Stomach (tissue), 9 donors: ENCODE data around the gene ZNF169. TPM values are rescaled to one million over a fixed set of nuclear protein-coding genes. Genes with fewer than 3 reads are reported as not detected.

Source experiments
- DNase-seq, 2 donors: peaks; one replicate each; pipeline versions ENCODE4 v3.0.0 to v3.0.0-alpha.2; 2013 to 2019
- H3K27ac ChIP-seq, 5 donors: fragments of 200-600 bp in 4 of 5; sonication (generic) in 4 of 5; one replicate each; pipeline ENCODE4 v1.5.1; 2013 to 2019; ENCODE audit warnings: mild to moderate bottlenecking in 1 of 5, moderate library complexity in 1 of 5
- H3K27me3 ChIP-seq, 3 donors: fragments of 200-600 bp; sonication (generic); one replicate each; pipeline ENCODE4 v1.5.1; 2017 to 2019; ENCODE audit warnings: mixed run types in 1 of 3
- H3K36me3 ChIP-seq, 4 donors: fragments of 200-600 bp; sonication (generic); 1 replicate in 3 of 4; 2 replicates in 1 of 4; pipeline ENCODE4 v1.5.1; 2016 to 2019
- H3K4me1 ChIP-seq, 4 donors: fragments of 200-600 bp; sonication (generic); one replicate each; pipeline ENCODE4 v1.5.1; 2016 to 2019
- H3K4me3 ChIP-seq, 4 donors: fragments of 200-600 bp; sonication (generic) in 3 of 4; one replicate each; pipeline ENCODE4 v1.5.1; 2016 to 2019; ENCODE audit warnings: mild to moderate bottlenecking in 1 of 4
- H3K9me3 ChIP-seq, 4 donors: fragments of 200-600 bp; sonication (generic); one replicate each; pipeline ENCODE4 v1.5.1; 2016 to 2019
- EP300 ChIP-seq: sonication (generic); formaldehyde crosslinking; IDR thresholded peaks from one replicate; pipeline ENCODE4 v1.6.1; 2017; ENCODE audit warnings: antibody characterized with exemption
- POLR2A ChIP-seq, 4 donors: fragments of 450-650 bp; IDR thresholded peaks; one replicate each; pipeline ENCODE4 v1.6.1; 2016; ENCODE audit warnings: antibody characterized with exemption in 4 of 4, control low read depth in 2 of 4, mild to moderate bottlenecking in 1 of 4, moderate library complexity in 1 of 4
- POLR2AphosphoS5 ChIP-seq, 3 donors: sonication (generic); formaldehyde crosslinking; IDR thresholded peaks; one replicate each; pipeline ENCODE4 v1.6.1; 2016; ENCODE audit warnings: antibody characterized with exemption in 3 of 3
- WGBS, 5 donors: extraction: QIAGEN DNeasy Blood & Tissue Kit in 3 of 5; methylation state at CpG; one replicate each; pipeline versions ENCODE4 v1.1.5 to v1.1.7; 2013 to 2018; 5-methylcytosine and 5-hydroxymethylcytosine counted together
- intact Hi-C: fragments of 100-400 bp; cut with DNase I; formaldehyde crosslinking; loops from one replicate; pipeline ENCODE4 v1.15.1; 2023; ENCODE audit warnings: low total_unique reads
- polyA plus RNA-seq, 3 donors: library from polyadenylated mRNA; stranded (reverse); fragments of 200-250 nt; gene quantifications; one replicate each; pipeline ENCODE4 v1.2.3, GENCODE V29; 2013
- total RNA-seq, 5 donors: library from RNA; depleted of rRNA; stranded (reverse); fragments of >200 nt; gene quantifications; one replicate each; pipeline versions ENCODE4 v1.1.0 to v1.2.3, GENCODE V29; 2014 to 2016
- TF ChIP-seq, protein P1 (sequence below), 7 experiments: fragments of 450-650 bp in 4 of 7; fragments of 200-600 bp in 3 of 7; sonication (generic) in 3 of 7; IDR thresholded peaks; one replicate each; pipeline ENCODE4 v1.5.1; 2016 to 2019; ENCODE audit warnings: antibody characterized with exemption in 7 of 7, control low read depth in 2 of 7, mild to moderate bottlenecking in 1 of 7
- donor health status: healthy with polysubstance abuse.
- donor health status: Bipolar disorder and iron deficiency.
- donor health status: healthy.

ZNF169 gene
- total and polyA plus RNA-seq, 8 donors = 0.93 to 13.2 (median 3.1) TPM

DNA sequence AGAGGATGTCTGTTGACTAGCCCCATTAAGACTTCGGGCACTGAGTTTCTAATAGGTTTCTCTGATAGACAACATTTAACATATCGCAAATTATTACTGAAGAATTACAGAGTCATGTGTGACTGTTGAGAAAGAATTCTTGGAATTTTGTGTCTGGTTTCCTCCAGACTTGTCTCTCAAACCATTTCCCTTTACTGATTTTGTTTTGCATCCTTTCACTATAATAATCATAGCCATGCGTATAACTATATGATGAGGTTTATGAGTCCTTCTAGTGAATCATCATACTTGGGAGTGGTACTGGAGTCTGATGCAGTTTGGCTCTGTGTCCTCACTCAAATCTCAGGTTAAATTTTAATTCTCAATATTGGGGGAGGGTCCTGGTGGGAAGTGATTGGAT, 27.0 kb downstream of the ZNF169 start:
- H3K36me3 ChIP-seq = peaks cover 0 to 54% (median 41%) of the 10 kb centered on the region in 4 donors
- no peaks in the 10 kb centered on the region for H3K9me3 ChIP-seq
- no peaks in the 10 kb centered on the region for H3K4me1 ChIP-seq
- intact Hi-C loops = no loop called here
- 97 to 99% (median 99%) methylated on average over 3 of the region's 3 CpGs for WGBS, 5 donors
- H3K27ac ChIP-seq = no peak overlapping the region
- TF ChIP-seq POLR2A (IDR thresholded peaks at IDR 0.05) (no peak), EP300 (no peak), POLR2AphosphoS5 (IDR thresholded peaks at IDR 0.05) (no peak)
- TF ChIP-seq, protein P1, sequence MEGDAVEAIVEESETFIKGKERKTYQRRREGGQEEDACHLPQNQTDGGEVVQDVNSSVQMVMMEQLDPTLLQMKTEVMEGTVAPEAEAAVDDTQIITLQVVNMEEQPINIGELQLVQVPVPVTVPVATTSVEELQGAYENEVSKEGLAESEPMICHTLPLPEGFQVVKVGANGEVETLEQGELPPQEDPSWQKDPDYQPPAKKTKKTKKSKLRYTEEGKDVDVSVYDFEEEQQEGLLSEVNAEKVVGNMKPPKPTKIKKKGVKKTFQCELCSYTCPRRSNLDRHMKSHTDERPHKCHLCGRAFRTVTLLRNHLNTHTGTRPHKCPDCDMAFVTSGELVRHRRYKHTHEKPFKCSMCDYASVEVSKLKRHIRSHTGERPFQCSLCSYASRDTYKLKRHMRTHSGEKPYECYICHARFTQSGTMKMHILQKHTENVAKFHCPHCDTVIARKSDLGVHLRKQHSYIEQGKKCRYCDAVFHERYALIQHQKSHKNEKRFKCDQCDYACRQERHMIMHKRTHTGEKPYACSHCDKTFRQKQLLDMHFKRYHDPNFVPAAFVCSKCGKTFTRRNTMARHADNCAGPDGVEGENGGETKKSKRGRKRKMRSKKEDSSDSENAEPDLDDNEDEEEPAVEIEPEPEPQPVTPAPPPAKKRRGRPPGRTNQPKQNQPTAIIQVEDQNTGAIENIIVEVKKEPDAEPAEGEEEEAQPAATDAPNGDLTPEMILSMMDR (IDR thresholded peaks at IDR 0.05) = no peak
- DNase-seq = no peak
- no peak overlapping the region for H3K4me3 ChIP-seq
- H3K27me3 ChIP-seq = no peaks in the 10 kb centered on the region

DNA sequence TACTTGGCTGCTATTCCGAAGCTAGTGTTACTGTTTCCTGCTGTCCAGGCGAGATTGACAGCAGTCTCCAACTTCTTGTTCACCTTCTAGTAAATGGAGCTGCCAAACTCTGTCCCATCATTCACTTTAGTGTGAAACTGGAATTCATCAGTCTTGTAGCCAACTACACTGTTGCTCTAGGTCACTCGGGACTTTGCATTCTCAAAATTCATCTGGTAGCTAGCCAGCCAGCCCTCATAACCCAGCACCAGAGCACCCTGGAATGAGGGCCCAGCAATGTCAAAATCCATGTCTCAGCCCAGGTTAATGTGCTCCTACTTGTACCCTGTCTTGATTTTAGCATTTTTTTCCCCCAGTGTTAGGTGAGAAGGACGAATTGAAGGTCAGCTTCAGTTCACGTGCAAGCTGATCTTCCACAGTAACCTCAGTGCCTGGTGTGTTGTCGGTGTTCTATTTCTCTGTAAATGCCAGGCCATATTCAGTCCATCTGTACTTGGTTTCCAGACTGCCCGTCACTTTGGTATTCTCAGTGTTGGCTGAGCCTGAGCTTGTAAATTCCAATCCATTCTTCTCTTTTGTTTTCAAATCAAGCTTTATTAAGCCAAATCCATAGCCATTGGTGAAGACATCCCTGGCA, 28.9 kb downstream of the ZNF169 start:
- intact Hi-C loops = no loop called here
- 84 to 95% (median 92%) methylated on average over 7 of the region's 7 CpGs for WGBS, 5 donors
- Histone ChIP-seq H3K9me3 (no peaks in the 10 kb centered on the region), H3K36me3 (peaks cover 0 to 55% (median 35%) of the 10 kb centered on the region in 4 donors), H3K4me1 (peaks cover 0 to 6% (median 0%) of the 10 kb centered on the region in 4 donors), H3K27ac (no peak overlapping the region), H3K27me3 (no peaks in the 10 kb centered on the region), H3K4me3 (no peak overlapping the region)
- TF ChIP-seq, protein P1 (IDR thresholded peaks at IDR 0.05) = no peak
- TF ChIP-seq POLR2AphosphoS5 (IDR thresholded peaks at IDR 0.05) = no peak
- TF ChIP-seq POLR2A (IDR thresholded peaks at IDR 0.05) = no peak
- TF ChIP-seq EP300 = no peak
- no peak for DNase-seq

DNA sequence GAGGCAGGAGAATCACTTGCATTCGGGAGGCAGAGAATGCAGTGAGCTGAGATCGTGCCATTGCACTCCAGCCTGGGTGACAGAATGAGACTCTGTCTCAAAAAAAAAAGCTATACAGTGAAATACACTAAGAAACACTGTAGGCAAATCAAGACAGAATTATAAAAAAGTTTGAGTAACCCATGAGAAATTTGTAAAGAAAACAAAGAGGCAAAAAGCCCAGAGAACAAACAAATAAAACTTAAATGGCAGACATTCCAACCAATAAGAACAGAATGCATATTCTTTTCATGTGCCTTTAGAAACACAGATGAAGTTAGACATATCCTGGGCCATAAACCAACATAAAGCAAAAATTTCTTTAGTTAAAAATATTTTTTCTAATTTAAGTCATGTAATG, 30.6 kb downstream of the ZNF169 start:
- Histone ChIP-seq H3K27me3 (no peaks in the 10 kb centered on the region), H3K27ac (no peak overlapping the region), H3K36me3 (peaks cover 0 to 63% (median 49%) of the 10 kb centered on the region in 4 donors), H3K4me1 (peaks cover 0 to 6% (median 0%) of the 10 kb centered on the region in 4 donors), H3K4me3 (no peak overlapping the region), H3K9me3 (no peaks in the 10 kb centered on the region)
- no peak for DNase-seq
- 85 to 96% (median 91%) methylated on average over 2 of the region's 2 CpGs for WGBS, 5 donors
- TF ChIP-seq POLR2A (IDR thresholded peaks at IDR 0.05) = no peak
- intact Hi-C loops = no loop called here

- Histone ChIP-seq H3K27me3 (no peaks in the 10 kb centered on the region), H3K4me3 (no peak overlapping the region), H3K27ac (no peak overlapping the region), H3K9me3 (no peaks in the 10 kb centered on the region), H3K4me1 (peaks cover 0 to 38% (median 10%) of the 10 kb centered on the region in 4 donors), H3K36me3 (peaks cover 0 to 29% (median 29%) of the 10 kb centered on the region in 4 donors)
- intact Hi-C loops = no loop called here
- TF ChIP-seq POLR2A (IDR thresholded peaks at IDR 0.05) (no peak), EP300 (no peak), POLR2AphosphoS5 (IDR thresholded peaks at IDR 0.05) (no peak)
- TF ChIP-seq, protein P1 (IDR thresholded peaks at IDR 0.05) = no peak
- WGBS, 5 donors = 64 to 83% (median 77%) methylated on average over 9 of the region's 9 CpGs
- no peak for DNase-seq
Observed at GRCh38 chr9:94298949-94299599, 40.0 kb downstream of the ZNF169 start.
